ENCODE results near the gene ARID2.

GRCh38 chr12:45938566-45938965 is 209.1 kb downstream of the ARID2 start:
- TF ChIP-seq CTCF (IDR thresholded peaks at IDR 0.05) (no peak), POLR2A (IDR thresholded peaks at IDR 0.05) (no peak)
